NCI-H2107 treated with DMSO at 0.1 percent for 48 hours (cell line): ENCODE measurements around the gene HOXC5.

ENCODE experiments used
- DNase-seq: peaks from one replicate; lab custom pipeline; 2025; ENCODE audit not compliant: unreplicated experiment; lab: John Stamatoyannopoulos, UW

Gene HOXC5

DNA sequence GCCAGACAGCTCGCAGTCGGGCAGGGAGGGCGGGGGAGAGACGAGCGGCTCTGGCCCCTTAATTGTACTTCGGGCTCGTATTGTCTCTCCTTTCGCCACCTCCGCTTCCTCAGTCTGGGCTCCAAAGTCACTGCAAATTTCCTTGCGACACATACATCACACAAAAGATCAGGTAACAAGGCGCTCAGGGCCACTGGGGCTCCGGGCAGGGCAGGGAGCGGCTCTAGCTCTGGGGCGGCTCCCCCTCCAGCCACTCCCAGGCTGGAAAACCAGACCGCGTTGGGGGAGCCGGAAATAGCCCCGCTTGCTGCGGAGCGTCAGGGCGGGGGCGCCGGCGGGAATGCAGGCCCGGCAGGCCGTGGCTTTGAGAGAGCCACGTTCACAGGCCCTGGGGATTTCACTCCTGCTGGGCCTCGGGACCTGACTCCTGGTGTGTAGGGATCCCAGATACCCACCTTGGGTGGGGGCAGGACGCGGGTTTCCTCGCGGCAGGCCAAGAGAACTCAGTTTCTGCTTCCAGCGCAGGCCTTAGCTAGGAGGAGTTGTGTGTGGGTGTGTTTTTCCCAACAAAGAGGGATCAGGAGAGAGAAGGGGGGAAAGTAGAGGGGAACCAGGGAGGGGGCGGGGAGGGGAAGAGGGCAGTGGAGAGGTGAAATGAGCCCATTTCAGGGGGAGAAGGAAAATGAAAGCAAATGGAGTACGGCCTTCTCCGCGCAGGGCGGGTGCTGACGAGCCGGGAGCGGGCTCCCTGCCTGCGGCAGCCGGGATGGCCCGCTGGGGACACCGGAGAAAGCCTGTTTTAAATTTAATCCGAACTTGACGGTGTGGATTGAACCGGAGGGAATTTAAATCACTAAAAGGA, 37.2 kb upstream of the HOXC5 start:
- DNase-seq: no peak

DNA sequence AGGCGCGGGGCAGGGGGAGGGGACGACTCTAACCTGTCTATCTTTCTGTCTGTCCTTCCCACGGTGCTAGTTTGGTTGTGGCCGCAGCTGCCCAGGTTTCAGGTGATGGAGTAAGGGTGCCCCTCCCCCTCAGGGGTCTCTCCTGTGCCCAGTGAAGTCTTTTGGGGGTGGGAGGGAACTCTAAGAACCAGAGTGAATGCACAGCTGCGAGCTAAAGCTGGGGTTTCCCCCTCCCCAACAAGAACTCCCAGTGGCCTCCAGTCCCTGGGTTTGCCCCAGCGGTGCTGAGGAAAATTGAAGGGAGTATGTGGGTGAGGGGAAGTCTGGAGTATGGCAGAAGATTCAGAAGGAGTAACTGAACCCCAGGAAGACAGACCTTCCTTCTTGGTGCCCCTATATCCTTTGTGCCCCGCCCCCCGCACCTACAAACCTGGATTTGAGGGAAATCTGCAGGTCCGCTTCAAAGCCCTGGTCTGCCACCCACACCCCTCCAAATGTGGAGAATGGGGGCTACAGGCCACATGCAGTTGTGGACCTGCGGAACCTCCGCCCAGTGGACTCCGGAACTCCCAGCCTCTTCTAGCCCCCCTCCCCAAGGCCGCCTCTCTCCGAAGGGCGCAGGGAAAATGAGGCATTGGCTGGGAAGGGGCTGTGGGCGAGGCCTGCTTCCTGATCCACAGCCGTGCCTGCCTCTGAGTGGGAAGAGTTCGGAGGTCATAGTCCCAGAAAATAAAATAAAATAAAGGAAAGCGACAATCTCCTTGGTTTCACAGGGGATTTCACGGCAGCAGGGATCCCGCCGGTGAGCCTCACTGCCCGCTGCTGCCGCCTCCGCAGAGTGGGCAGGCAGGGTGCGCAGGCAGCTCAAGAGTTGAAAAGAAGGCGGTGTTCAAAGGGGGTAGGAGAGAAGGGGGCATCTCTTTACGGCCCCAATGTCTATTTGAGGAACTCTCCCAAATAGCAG, 36.3 kb upstream of the HOXC5 start:
- no peak for DNase-seq

DNA sequence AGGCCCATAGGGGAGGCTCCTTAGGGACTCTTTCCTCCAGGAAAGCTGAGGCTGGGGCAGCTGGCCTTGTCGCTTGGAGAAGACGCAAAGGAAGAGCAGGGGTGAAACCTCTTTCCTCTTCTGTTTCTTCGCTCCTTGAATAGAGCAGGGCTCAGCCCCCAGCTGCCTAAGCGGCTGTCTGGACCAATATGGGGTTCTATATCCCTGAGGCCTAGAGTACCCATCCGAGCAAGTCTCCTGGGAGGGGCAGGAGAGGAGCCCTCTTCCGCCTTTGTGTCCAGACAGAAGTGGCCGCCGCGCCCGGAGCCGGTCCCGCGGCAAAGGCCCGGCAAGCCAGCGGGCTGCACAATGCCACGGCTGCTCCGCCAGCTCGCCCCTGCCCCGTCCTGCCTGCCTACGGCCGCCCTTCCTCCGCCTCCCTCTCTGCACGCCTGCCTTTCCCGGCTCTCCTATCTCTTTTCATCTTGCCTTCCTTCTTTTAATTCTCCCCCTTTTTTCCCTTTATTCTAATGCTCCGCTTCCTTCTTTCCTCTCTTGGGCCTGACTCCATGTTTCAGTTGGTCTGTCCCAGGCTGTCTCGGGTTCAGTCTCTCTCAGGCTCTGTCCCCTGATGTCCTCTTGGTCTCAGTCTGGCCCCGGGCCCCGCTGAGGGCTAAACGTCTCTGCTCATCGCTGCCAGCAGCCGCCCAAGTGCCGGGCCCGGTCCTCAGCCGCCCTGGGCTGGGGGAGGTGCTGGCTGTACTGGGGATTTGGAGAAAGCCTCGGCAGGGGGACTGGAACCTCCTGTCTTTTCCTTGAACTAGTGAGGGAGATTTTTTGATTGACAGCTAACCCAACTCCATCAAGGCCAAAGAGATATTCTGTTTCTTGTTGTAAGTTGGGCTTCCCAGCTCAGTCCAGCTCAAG, 35.4 kb upstream of the HOXC5 start:
- no peak for DNase-seq

DNA sequence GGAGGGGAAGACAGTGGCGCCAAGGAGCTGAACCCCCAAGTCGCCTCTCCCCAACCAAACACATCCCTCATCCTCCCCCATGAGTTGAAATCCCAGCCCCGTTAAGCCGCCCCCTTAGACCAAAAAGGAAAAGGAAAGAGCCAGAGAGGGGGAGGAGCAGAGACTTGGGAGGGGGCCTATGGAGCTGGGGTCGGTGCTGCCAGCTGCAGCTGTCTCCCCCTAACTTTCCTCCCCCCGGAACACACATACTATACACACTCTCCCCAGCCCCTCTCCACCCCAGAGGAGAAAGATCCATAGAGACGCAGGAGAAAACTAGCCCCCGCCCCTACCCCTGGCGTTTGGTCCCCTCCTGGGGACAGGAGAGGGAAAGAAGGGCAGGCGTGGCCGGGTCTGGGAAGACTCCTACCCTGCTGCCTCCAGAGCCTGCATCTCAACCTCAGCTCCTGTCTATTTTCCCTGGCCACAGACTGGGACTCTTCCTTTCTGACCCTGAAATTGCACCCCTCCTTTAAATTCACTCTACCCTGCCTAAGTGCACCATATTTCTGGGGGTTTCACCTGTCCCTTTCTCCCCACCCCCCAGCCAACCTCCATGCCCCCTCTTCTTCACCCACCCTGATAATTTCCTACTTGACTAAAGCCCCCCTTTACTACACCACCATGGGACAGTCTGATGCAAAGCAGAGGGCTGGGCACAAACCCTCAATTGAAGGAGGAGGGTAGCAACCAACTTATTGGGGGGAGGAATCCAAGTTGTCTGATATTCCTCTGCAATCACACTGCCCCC, 34.5 kb upstream of the HOXC5 start:
- DNase-seq: no peak

DNA sequence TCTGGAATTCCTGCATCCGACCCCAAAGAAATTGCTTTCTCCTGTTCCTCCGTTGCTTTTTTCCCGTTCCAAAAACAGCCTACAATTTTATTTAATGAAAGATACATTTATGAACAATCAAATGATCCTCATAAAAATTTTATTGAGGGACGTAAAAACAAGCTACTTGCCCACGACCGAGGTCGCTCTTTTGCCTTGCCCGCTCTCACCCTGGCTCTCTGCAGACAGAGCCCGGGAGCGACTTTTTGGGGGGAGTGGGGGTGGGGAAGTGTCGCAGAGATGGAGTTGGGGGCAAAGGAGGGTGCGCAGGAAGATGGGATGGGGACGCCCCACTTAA, 34.0 kb upstream of the HOXC5 start:
- no peak for DNase-seq

DNA sequence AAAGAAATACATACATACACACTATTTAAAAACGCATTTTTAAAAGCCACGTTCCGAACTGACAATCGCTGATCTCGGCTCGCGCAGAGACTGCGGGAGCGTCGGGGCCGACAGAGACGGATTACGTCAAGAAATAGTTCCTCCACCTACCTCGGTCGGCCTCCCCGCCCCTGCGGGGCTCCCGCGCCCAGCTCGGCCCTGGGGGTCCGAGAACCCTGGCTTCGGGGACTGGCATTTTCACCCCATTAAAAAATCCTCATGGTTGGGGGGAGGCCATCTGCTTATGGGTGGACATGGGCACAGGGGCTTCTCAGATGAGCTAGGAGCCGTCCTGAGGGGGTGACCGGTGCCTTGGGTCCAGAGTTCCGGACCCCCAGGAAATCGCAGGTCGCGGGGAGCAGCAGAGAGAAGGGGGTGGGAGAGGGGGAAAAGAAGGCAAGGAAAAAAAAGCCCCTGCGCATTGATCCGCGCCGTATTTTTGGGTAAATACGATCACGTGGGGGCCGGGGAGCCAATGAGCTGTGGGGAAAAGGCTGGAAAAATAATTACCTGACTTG, 33.2 kb upstream of the HOXC5 start:
- no peak for DNase-seq

DNA sequence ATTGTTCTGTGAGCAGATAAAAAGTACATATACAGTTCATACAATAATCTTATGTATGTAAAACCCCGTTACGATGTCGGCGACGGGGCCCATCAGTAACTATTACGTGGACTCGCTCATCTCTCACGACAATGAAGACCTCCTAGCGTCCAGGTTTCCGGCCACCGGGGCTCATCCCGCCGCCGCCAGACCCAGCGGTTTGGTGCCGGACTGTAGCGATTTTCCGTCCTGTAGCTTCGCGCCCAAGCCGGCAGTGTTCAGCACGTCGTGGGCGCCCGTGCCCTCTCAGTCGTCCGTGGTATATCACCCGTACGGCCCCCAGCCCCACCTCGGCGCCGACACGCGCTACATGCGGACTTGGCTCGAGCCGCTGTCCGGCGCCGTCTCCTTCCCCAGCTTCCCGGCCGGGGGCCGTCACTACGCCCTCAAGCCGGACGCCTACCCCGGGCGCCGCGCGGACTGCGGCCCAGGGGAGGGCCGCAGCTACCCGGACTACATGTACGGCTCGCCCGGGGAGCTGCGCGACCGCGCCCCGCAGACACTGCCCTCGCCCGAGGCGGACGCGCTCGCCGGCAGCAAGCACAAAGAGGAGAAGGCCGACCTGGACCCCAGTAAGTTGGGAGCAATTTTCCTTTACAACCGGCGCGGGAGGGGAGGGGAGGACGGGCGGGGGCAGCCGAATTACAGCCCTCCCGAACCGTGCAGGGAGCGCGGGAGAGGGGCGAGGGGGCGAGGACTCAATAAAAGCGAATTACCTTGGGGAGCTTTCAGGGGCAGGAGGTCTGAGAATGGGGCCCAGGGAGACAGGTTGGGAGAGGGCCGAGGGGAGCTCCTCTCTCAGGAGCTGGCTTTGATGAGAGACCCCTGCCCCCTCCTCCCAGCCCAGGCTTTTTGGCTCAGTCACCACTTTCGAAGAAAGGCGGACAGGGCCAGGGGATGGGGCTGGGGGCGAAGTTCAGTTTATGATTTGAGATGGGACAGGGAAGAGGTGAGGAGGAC, 32.4 kb upstream of the HOXC5 start, which contains the start of gene HOXC9:
TSS of gene HOXC9 (plus strand) at position 46 of the 999 bp plus-strand sequence. CDS start at position 74, 28 bp downstream.
- no peak for DNase-seq

DNA sequence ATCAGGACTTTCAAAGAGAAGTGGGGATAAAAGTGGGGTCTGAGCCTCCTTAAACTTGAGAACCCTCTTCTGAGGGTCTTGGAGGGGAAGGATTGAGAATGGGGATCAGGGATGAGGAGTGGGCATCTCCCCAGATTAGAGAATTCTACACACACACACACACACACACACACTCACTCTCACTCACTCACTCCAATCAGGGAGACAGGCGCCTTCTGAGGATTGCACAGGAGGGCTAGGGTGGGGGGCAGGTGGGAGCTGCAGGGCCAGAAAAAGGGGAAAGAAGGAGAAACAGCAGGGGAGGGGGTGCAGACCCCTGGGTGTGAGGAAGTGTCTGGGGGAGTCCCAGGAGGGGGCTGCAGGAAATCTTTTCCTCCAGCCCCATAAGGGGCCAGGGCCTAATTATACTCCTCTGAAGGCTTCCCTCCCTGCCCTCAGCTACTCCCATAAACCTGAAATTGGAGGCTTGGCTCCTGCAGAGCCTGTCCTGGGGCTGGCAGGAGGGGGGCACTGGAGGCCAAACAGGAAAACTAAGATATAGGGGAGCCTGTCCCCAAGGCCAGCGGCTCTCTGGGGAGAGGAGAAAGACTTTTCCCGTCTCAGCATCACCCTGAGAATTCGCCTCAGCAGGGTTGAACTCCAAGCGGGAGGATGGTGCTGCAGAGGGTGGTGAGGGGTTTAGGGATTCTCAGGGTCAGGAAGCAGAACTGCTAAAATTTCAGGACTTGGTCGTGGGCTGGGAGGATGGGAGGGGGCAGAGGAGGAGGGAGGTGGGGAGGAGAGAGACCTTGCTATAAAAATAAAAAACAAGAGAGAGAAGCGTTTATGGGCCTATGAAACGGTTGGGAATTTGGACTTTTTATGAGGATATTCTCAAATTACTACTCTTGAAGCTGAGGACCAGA, 31.3 kb upstream of the HOXC5 start:
- DNase-seq: no peak

DNA sequence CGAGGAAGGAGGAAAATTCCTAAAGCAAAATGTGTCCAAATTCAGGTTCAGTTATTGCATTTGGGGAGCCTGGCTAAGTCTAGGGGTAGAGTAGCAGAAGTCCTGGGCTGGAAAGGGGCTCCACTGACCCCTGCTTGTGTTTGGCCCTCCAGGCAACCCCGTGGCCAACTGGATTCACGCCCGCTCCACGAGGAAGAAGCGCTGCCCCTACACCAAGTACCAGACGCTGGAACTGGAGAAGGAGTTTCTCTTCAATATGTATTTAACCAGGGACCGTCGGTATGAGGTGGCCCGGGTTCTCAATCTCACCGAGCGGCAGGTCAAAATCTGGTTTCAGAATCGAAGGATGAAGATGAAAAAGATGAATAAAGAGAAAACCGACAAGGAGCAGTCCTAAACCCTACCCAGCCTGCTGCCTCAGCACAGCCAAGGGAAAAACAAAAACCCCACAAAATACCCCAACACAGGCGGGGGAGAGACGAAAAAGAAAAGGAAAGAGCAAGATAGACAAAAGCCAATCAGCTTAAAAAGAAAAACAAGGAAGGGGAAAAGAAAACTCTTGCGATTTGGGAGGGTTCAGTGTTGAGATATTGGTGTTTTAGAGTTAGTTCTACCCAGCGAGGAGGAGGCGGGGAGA, 30.5 kb upstream of the HOXC5 start:
- DNase-seq: no peak

DNA sequence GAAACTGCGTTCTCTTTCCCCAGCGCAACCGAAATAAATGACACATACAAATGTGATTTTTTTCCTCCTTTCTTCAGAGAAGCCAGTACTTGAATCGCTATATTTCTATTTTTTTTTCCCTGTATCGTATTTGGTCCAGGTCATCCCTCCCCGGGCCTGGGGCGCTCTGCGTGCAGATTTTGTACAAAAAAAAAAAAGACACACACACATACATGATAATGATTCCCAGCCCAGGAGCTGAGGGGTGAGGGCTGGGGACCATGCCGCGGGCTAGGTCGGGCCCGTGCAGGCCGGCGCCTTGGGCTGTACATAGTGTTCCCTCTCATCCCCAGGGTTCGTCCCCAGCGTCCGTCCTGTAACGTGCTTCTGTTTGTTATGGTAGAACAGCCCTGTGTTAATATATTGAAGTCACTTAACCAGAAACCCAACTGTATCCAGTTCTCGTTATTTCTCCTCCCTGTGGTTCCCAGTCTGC, 29.9 kb upstream of the HOXC5 start:
- no peak for DNase-seq

DNA sequence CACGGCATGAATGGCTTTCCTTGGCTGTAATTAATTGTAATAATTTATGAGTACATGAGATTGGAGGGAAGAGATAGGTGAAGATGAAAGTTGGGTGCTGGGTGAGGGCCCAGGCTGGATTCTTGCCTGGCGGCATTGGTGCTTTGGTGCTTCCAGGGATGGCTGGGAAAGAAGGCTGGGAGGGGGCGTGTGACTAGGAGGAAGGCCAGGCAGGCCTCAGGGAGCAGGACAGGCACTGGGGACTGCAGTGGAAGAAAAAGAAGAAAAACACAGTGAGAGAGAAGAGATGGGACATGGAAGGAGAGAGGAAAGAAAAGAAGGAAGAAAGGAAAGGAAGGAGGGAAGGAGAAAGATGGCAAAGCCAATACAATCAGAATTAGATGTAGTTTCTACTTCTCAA, 29.2 kb upstream of the HOXC5 start:
- no peak for DNase-seq

DNA sequence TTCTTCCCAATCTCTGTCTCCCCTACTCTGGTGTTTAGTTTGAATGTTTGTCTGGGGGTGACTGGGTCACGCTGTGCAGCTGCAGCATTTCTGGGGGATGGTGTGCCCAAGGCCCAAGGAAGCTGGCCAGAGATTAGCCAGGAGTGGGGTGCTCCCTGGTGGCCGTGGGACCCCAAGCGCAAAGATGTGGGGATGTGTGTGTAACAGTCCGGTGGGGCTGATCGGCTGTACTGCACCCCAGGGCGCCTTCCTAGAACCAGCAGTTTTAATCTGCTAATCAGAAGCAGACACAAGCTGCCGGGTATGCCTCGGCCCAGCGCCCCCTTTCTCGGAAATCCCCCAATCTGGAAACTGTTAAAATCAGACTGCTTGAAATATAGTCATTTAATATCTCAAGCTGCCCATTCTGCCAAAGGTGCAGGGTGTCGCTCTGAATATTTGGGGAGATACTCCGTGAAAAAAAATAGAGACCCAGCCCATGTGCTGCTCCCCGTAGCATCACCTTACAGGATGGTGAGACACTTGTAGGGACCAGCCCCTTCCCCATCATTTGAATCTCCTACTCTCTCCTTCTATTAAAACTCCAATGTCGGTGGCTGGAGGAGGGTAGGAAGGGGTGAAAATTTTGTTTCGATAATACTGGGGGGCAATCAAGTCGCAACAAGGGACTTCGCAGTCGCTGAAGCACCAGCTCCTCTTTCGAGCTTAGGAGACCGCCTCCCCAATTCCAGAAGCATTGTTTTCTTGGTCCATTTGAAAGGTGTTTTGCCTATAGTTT, 28.6 kb upstream of the HOXC5 start:
- DNase-seq: no peak

DNA sequence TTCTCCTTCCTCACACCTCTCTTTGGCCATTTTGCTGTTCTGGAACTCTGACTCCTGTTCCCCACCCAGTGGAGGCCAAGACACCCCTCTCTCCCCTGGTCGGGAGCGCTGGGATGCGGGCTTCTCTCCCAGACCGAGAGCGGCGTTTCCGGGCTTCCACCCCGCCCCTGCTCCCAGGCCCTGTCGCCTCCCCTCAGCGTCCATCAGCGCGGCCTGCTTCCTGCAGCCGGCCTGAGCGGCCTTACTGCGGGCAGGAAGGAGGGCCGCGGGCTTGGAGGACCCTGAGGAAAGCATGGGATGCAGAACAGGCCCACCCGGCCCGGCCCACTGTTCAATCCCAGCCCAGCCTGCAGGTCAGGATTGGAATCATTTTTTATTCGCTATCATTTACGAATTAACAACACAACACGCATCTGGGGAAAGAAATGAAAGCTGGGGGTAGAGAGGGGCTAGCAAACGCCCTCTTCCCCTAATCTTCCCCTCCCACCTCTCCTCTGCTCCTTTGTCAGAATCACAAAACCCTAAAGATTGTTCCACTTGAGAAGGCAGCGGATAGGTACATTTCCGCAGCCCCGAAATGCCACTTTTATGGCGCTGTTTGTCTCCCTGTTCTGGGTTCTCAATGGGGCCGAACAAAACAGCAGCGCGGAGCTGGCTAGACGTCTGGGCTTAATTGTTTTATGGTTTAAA, 27.9 kb upstream of the HOXC5 start:
- no peak for DNase-seq

DNA sequence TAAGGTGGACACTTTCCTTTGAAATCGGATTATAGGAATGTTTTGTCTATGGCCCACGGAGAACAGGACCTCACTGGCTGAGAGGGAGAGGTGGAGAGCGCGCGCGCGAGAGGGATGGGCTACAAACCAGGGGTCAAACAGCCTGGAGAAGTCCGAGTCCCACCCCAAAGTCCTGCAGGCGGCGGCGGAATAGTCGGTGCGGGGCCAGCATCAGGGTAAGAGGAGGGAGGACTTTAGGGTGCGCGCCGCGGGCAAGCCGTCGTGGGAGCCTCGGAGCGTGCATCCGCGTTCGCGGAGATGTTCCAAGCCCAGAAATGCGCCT, 27.4 kb upstream of the HOXC5 start:
- DNase-seq: no peak

DNA sequence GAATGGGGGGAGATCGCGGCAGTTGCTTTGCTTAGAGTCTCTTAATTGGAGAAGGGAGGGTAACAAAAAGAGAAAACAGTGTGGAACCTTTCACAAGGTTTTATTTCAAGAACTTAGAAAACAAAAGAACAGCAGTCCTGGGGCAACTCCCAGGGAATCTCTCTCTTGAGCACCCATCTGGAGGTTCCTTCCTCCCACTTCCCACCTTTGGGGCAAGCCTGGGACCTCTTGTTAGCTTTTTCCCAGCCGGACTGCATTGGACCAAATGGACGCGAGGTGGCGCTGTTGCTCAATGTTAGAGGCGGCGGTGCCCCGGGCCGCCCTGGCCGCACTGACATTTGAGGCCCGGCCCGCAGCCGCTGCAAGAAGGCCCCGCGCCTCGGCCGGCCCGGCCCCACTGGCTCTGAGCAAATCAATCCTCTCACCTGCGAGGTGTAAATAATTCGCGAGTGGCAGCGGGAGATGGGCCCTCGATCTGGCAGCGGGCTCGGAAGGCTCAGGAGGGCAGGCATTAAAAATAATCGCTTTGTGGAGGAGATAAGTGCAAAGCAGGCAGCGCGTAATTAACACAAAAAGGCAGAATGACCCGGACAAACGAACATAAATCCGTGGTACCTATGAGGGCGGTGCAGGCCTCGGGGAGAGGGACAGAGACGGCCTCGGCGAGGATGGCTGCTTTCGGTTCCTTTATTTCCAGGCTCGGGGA, 26.8 kb upstream of the HOXC5 start:
- DNase-seq: peak; percentile 26
